GM12891 (cell line): ENCODE measurements around the gene CITED4.

Source experiments
- POLR2A ChIP-seq: IDR thresholded peaks from 2 replicates; pipeline ENCODE4 v1.6.1; 2011; ENCODE audit warnings: low read depth, low read length, control low read depth
- POLR2AphosphoS5 ChIP-seq: IDR thresholded peaks from 2 replicates; pipeline ENCODE4 v1.6.1; 2011; ENCODE audit warnings: low read depth, low read length, control low read depth
- TAF1 ChIP-seq: IDR thresholded peaks from 2 replicates; pipeline ENCODE4 v1.6.1; 2011; ENCODE audit warnings: low read depth, low read length, control low read depth

- TF ChIP-seq POLR2A (no peak), TAF1 (no peak), POLR2AphosphoS5 (no peak)
Measured at GRCh38 chr1:40844079-40844478, 18.1 kb downstream of the CITED4 start.
